HG03196 (cell line): ENCODE measurements around the gene CCDC57.
"Not testable (repeated sequence)": the region's sequence is repeated elsewhere in the genome, so short reads cannot be mapped to it uniquely, and the experiment has no call there.

ENCODE experiments used
- ATAC-seq: cut with Tn5 transposase; IDR thresholded peaks from one replicate; pipeline ENCODE4 v1.9.1; 2021; ENCODE audit not compliant: unreplicated experiment

CCDC57 gene

DNA sequence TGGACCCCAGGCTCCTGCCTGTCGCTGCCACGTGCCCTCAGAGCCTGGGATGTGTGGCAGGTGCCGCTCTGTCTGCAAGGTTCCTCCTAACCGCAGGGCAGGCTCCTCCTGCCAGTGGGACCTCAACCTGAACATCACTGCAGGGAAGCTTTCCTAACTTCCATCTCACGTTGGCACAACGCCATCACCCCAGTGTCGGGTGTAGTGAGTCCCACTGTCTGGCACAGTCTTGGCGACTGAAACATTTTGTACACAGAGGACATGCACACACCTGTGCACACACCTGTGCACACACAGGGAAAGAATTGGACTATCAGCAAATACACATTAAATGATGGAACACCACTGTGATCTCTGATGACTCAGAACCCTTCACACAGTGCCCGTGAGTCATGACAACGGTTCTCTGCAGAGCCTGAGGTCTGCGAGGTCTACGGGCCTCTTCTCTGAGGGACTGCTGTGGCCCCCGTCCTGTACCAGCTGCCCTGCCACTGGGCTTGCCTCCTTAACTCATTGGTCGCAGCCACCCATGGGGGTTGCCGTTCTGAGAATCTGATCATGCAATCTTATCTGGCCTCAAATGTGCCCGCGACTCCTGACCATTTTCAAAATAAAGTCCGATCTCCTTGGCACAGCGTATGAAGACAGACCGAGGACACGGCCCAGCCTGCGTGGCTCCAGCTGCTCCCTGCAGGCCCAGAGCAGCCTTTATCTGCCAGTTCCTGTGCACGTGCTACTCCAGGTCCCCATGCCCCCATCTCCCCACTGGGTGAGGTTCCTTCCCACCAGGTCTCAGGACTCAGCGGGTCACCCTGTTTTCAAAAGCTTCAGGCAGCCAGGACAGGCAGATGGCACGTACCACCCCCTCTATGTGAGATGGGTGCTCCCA lies 7.6 kb downstream of the CCDC57 start:
- ATAC-seq = no peak

GRCh38 chr17:82203920-82204319 lies 8.7 kb downstream of the CCDC57 start:
- no peak for ATAC-seq

DNA sequence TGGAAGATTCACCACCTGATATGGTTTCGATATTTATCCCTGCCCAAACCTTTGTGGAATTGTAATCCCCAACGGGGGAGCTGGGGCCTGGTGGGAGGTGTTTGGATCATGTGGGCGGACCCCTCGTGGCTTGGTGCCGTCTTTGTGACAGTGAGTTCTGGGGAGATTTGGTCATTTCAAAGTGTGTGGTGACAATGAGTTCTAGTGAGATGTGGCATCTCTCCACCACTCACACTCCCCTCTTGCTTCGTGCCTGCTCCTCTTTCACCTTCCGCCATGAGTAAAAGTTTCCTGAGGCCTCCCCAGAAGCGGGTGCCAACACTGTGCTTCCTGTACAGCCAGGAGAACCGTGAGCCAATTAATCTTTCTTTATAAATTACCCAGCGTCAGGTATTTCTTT lies 9.7 kb downstream of the CCDC57 start:
- ATAC-seq = no peak

GRCh38 chr17:82201498-82201910 lies 11.1 kb downstream of the CCDC57 start:
- ATAC-seq = no peak

- no peak for ATAC-seq
Observed at GRCh38 chr17:82200743-82201497, 11.7 kb downstream of the CCDC57 start.

GRCh38 chr17:82200135-82200534 lies 12.5 kb downstream of the CCDC57 start:
- no peak for ATAC-seq

- no peak for ATAC-seq
Observed at GRCh38 chr17:82199496-82199895, 13.1 kb downstream of the CCDC57 start.

GRCh38 chr17:82198092-82198491 lies 14.6 kb downstream of the CCDC57 start:
- ATAC-seq = no peak

DNA sequence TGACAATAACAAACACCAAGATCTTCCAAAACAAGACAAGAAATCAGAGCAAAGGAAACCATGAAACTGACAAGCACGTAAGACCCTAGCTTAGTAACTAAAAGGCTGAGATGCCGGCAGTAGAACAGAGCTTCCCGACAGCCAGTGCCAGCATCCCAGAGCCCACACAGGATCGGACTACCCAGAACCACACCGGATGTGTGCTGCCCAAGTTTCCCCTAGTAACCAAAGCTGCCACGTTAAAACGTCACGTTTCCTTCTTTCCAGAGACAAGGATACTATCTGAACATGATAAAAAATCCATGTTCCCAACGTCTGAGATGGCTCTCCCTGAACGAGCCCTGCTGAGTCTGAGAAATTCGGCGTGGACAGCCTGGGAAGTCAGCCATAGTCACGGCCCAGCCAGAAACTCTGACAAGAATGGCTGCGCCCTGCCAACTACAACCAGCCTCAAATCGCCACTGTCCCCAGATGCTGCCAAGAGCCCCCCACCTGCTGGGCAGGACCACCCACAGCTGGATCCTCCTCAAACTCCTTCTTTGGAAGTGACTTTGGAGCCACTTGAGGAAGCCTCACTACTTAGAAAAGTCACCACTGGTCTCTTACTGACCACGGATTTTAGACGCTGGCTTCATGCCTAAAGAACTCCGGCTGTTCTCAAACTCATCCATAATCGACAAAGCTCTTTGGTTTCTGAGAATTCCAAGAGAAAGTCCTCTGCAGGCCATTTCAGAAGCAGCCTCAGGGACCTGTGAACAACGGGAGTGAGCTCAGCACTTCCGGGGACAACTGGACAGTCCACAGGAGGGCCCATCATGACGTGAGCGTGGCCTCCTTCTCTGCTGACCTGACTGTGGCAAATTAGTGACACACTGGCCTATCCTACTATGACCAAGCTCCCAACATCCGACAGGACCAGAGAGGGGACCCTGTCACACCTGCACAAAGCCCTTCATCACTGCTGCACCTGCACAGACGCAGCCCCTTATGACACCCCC lies 16.7 kb downstream of the CCDC57 start:
- ATAC-seq = no peak

DNA sequence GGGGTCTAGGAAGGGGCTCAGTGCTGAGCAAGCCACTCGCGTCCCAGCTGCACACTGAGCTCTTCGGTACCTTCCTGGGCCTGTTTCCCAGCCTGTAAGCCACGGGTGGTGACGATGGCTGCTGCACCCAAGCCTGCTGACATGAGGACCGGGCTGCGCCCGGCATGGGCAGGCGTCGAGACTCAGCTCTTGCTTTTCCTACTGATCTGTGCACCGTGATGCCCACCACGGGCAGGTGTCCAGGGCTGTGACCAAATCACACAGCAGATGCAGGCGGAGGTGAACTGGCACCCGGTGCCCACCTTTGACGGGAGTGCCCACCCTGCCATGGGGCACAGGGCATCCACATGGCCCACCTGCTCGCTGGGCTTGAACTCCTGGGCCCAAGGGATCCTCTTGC lies 17.9 kb downstream of the CCDC57 start:
- ATAC-seq = no peak

- no peak for ATAC-seq
Observed at GRCh38 chr17:82193520-82194220, 19.0 kb downstream of the CCDC57 start.

DNA sequence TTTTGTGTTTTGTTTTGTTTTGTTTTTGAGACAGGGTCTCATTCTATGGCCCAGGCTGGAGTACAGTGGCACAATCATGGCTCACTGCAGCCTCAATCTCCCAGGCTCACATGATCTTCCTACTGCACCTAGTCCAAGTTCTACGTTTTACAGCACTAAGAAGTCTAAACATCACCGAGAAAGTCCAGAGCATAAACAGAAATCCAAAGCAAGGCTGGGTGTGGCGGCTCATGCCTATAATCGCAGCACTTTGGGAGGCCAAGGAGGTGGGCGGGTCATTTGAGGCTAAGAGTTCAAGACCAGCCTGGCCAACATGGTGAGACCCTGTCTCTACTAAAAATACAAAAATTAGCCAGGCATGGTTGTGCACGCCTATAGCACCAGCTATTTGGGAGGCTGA lies 19.6 kb downstream of the CCDC57 start:
- not testable (repeated sequence) for ATAC-seq

DNA sequence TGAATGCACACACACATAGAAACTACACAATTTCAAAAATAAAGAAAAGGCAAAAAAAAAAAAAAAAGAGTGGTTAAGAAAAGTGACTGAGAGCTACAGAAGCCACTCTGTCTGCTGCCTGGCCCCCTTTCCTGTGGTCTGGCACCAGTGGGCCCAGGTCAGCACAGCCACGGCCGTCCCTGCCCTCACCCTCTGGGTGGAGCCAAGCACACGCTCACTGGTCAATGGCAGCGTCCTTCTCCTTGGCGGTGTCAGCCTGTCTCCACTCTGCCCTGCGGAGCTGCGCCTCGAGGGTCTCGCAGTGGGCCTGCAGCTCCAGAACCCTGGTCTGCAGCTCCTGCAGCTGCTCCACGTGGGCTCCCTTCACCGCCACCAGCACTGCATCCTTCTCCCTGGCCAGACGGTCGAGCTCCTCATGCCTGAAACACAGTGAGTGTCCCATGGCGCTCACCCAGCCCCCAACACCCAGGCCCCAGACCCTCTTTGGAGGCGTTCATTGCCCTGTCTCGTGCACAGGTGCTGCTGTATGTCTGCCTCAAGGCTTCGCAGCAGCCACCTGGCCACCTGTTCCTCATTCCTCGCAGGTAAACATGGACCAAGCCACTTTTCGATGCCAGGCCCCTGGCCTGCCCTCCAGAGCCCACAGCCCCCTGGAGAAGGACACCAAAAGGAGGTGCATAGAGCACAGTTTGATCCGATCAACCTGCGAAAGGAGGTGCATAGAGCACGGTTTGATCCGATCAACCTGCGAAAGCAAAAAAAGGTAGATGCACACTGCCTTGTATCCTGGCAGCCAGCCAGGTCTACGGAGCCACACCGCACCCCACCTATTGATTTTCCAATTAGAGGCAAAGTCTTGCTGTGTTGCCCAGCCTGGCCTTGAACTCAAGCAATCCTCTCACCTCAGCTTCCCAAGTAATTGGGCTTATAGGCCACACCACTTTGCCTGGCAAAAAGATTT lies 24.4 kb downstream of the CCDC57 start:
- no peak for ATAC-seq

- no peak for ATAC-seq
Observed at GRCh38 chr17:82187500-82187899, 25.1 kb downstream of the CCDC57 start.

- ATAC-seq = no peak
Observed at GRCh38 chr17:82186221-82186620, 26.4 kb downstream of the CCDC57 start.

DNA sequence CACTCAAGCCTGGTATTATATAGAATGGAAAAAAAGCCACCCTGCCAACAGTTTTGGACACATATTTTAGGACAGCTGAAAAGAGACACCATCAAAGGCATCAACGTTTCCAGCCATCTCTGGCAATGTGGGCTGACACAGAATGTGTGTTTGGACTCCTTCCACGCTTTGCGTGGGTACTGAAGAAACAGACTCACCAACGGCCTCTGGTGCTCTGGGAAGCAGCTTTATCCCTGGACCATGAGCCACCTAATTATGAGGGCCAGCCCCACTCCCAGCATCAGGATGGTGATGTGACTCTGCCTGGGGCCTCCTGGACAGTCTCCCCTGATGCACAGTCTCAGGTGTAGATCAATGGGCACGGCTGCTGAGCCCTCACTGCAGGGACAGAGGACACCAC lies 27.9 kb downstream of the CCDC57 start:
- ATAC-seq = no peak

DNA sequence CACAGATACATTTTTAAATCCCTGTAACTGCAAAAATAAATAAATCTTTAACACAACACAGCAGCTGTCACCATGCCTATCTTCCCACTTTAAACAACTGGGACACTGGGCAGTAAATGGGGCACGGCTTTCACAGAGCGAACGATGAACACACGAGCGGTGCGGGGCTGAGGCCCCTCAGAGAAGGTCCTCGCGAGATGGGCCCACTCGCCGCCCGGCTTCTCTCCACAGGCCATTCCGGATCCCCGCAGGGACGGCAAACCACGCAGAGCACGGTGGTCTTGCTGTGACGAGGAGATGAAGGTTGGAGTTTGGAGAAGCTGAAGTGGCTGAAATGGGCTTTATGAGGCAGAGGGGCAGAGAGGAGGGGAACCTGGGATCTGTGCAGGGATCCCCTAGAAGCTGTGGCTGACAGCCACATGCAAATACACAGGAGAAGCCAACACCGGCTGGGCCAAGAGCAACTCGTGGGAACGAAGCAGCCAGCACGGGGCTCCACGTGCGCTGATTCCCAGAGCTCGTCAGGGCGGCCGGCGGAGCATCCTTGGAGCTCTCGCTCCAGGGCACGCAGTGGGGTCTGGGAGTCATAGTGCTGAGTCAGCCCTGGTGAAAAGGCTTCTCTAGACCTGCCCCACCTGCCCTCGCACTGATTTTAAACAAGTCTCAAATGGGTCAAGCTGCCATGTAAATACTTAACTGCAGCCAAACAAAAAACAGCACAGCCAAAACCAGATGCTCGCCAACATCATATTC lies 31.7 kb downstream of the CCDC57 start:
- no peak for ATAC-seq

- no peak for ATAC-seq
Observed at GRCh38 chr17:82179946-82180475, 32.6 kb downstream of the CCDC57 start.
